Panc1 (cell line): ENCODE data around the gene RAB1B. TPM values are rescaled to one million over a fixed set of nuclear protein-coding genes. Genes with fewer than 3 reads are reported as not detected.

ENCODE experiments used
- ATAC-seq: fragments of 200-7000 bp; cut with Tn5 transposase; 2 replicates; pipeline ENCODE4 v1.9.1; 2020; ENCODE audit warnings: mild to moderate bottlenecking, moderate library complexity
- BruUV-seq: library from RNA; stranded (reverse); fragments of 400-500 nt; replicated peaks from 2 replicates; lab custom pipeline; 2021; lab: Mats Ljungman, UMichigan
- CTCF ChIA-PET: fragments of 300-600 bp; sonication (Branson Sonifier 250); formaldehyde crosslinking; loops from one replicate; lab custom pipeline; 2022; ENCODE audit warnings: antibody characterized with exemption; lab: Charles Lee
- POLR2A ChIA-PET: fragments of 300-600 bp; sonication (Branson Sonifier 250); formaldehyde crosslinking; loops from one replicate; lab custom pipeline; 2022; ENCODE audit warnings: antibody characterized with exemption; lab: Charles Lee
- DNase-seq: peaks from one replicate; pipeline ENCODE4 v3.0.0-alpha.2; 2010; ENCODE audit warnings: low read depth, low spot score
- H3K27ac ChIP-seq: 2 replicates; pipeline ENCODE4 v1.5.1; 2011; ENCODE audit warnings: mild to moderate bottlenecking, low read length, inconsistent platforms
- H3K27me3 ChIP-seq: fragments of 200-500 bp; sonication (Bioruptor generic); 2 replicates; pipeline ENCODE4 v1.6.0; 2014; ENCODE audit warnings: low read length, inconsistent platforms; ENCODE audit not compliant: control insufficient read depth, insufficient read depth
- H3K36me3 ChIP-seq: fragments of 200-500 bp; sonication (Bioruptor generic); 2 replicates; pipeline ENCODE4 v1.5.1; 2014; ENCODE audit warnings: inconsistent platforms, mild to moderate bottlenecking, low read length, moderate library complexity; ENCODE audit not compliant: control insufficient read depth, insufficient read depth
- H3K4me1 ChIP-seq: 2 replicates; pipeline ENCODE4 v1.5.1; 2011; ENCODE audit warnings: inconsistent platforms, mild to moderate bottlenecking, low read length, moderate library complexity; ENCODE audit not compliant: control insufficient read depth, insufficient read depth
- H3K4me3 ChIP-seq, 2 experiments: 2 replicates each; pipeline ENCODE4 v1.5.1; 2011 to 2012; ENCODE audit warnings: low read depth in 2 of 2, low read length in 2 of 2, mild to moderate bottlenecking in 2 of 2, inconsistent platforms in 1 of 2, moderate library complexity in 1 of 2
- H3K9me3 ChIP-seq: fragments of 200-500 bp; sonication (Bioruptor generic); 2 replicates; pipeline ENCODE4 v1.5.1; 2014; ENCODE audit warnings: low read depth, mild to moderate bottlenecking, inconsistent platforms, low read length, moderate library complexity; ENCODE audit not compliant: control insufficient read depth, insufficient read depth
- POLR2AphosphoS5 ChIP-seq: IDR thresholded peaks from 2 replicates; pipeline ENCODE4 v1.6.1; 2012; ENCODE audit warnings: mild to moderate bottlenecking, low read depth, low read length, moderate library complexity
- SIN3A ChIP-seq: IDR thresholded peaks from 2 replicates; pipeline ENCODE4 v1.6.1; 2012; ENCODE audit warnings: low read depth, mild to moderate bottlenecking, low read length, moderate library complexity, borderline replicate concordance; ENCODE audit not compliant: insufficient read depth
- TCF7L2 ChIP-seq: IDR thresholded peaks from 2 replicates; pipeline ENCODE4 v1.6.1; 2011; ENCODE audit warnings: mild to moderate bottlenecking, low read depth, low read length, inconsistent platforms
- in situ Hi-C: cut with HindIII; loops from 2 replicates; pipeline ENCODE4 v1.10.0; 2016; ENCODE audit warnings: low sequenced_read_pairs, low pct_unique_long_range_greater_than_20kb
- intact Hi-C: fragments of 100-400 bp; cut with micrococcal nuclease; formaldehyde crosslinking; loops from one replicate; pipeline ENCODE4 v1.10.0; 2022; ENCODE audit not compliant: unreplicated experiment
- total RNA-seq: library from RNA; stranded (reverse); gene quantifications from one replicate; pipeline ENCODE4 v1.2.1, GENCODE V29; 2021; ENCODE audit not compliant: unreplicated experiment
- TF ChIP-seq, protein P1 (sequence below), 2 experiments: IDR thresholded peaks; 2 replicates each; pipeline ENCODE4 v1.6.1; 2011 to 2012; ENCODE audit warnings: low read depth in 2 of 2, control low read depth in 1 of 2, low read length in 1 of 2, mild to moderate bottlenecking in 1 of 2, moderate library complexity in 1 of 2; ENCODE audit not compliant: insufficient read depth in 1 of 2
- TF ChIP-seq, protein P2 (sequence below): fragments of 450-650 bp; IDR thresholded peaks from 2 replicates; pipeline ENCODE4 v1.5.1; 2017; ENCODE audit warnings: mild to moderate bottlenecking

RAB1B gene
- total RNA-seq, 1 experiment from 2014 or later = 256 TPM

DNA sequence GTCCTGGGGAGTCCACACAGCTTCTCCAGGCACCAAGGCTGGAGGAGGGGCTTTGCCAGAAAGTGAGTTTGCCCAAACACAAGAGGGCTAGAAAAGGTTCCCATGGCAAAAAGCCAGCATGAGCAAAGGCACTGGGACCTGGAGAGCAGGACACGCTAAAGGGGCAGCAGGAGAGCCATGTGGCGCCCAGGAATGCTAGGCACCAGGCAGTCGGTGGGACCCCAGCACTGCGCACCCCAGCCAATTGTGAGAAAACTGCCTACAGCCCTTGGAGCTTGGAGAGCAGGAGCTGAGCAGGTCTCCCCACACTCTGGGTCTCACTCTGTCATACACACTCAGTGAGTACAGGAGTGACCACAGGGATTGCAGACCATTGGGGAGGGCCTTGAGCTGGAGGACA lies 5.2 kb upstream of the RAB1B start:
- peaks cover 16% of the 10 kb centered on the region for H3K4me1 ChIP-seq
- TF ChIP-seq, protein P1, sequence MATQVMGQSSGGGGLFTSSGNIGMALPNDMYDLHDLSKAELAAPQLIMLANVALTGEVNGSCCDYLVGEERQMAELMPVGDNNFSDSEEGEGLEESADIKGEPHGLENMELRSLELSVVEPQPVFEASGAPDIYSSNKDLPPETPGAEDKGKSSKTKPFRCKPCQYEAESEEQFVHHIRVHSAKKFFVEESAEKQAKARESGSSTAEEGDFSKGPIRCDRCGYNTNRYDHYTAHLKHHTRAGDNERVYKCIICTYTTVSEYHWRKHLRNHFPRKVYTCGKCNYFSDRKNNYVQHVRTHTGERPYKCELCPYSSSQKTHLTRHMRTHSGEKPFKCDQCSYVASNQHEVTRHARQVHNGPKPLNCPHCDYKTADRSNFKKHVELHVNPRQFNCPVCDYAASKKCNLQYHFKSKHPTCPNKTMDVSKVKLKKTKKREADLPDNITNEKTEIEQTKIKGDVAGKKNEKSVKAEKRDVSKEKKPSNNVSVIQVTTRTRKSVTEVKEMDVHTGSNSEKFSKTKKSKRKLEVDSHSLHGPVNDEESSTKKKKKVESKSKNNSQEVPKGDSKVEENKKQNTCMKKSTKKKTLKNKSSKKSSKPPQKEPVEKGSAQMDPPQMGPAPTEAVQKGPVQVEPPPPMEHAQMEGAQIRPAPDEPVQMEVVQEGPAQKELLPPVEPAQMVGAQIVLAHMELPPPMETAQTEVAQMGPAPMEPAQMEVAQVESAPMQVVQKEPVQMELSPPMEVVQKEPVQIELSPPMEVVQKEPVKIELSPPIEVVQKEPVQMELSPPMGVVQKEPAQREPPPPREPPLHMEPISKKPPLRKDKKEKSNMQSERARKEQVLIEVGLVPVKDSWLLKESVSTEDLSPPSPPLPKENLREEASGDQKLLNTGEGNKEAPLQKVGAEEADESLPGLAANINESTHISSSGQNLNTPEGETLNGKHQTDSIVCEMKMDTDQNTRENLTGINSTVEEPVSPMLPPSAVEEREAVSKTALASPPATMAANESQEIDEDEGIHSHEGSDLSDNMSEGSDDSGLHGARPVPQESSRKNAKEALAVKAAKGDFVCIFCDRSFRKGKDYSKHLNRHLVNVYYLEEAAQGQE (IDR thresholded peaks at IDR 0.05; ENCODE audit: insufficient read depth in 1 of 2, low read depth in 2 of 2, low read length in 1 of 2) = no peak
- TF ChIP-seq TCF7L2 (no peak), POLR2AphosphoS5 (no peak), SIN3A (no peak)
- TF ChIP-seq, protein P2, sequence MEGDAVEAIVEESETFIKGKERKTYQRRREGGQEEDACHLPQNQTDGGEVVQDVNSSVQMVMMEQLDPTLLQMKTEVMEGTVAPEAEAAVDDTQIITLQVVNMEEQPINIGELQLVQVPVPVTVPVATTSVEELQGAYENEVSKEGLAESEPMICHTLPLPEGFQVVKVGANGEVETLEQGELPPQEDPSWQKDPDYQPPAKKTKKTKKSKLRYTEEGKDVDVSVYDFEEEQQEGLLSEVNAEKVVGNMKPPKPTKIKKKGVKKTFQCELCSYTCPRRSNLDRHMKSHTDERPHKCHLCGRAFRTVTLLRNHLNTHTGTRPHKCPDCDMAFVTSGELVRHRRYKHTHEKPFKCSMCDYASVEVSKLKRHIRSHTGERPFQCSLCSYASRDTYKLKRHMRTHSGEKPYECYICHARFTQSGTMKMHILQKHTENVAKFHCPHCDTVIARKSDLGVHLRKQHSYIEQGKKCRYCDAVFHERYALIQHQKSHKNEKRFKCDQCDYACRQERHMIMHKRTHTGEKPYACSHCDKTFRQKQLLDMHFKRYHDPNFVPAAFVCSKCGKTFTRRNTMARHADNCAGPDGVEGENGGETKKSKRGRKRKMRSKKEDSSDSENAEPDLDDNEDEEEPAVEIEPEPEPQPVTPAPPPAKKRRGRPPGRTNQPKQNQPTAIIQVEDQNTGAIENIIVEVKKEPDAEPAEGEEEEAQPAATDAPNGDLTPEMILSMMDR = no peak
- in situ Hi-C loops = no loop called here
- H3K27ac ChIP-seq = no peak overlapping the region
- no peaks in the 10 kb centered on the region for H3K27me3 ChIP-seq
- intact Hi-C loops = no loop called here
- ATAC-seq (no peak), DNase-seq (no peak)
- no TSS peak for BruUV-seq
- no peaks in the 10 kb centered on the region for H3K9me3 ChIP-seq
- CTCF ChIA-PET = no interaction called here
- POLR2A ChIA-PET = no interaction called here
- H3K36me3 ChIP-seq = 0 out of 2 replicates have a peak, but pooled peaks cover 4% of the 10 kb centered on the region
- H3K4me3 ChIP-seq = no peak overlapping the region

DNA sequence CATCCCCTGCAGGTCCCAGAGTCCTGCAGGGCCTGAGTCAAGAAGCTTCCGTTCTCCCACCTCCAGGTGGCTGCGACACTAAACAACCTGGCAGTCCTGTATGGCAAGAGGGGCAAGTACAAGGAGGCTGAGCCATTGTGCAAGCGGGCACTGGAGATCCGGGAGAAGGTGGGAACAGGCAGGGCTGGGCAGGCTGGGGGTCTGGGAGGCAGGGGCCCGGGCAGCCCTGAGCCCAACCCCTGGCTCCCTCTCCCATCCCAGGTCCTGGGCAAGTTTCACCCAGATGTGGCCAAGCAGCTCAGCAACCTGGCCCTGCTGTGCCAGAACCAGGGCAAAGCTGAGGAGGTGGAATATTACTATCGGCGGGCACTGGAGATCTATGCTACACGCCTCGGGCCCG lies 4.7 kb upstream of the RAB1B start:
- H3K36me3 ChIP-seq = 0 out of 2 replicates have a peak, but pooled peaks cover 4% of the 10 kb centered on the region
- no TSS peak for BruUV-seq
- POLR2A ChIA-PET = no interaction called here
- H3K4me3 ChIP-seq = no peak overlapping the region
- no peaks in the 10 kb centered on the region for H3K9me3 ChIP-seq
- in situ Hi-C loops = no loop called here
- peaks cover 14% of the 10 kb centered on the region for H3K4me1 ChIP-seq
- no peak for DNase-seq
- CTCF ChIA-PET = no interaction called here
- H3K27me3 ChIP-seq = no peaks in the 10 kb centered on the region
- TF ChIP-seq POLR2AphosphoS5 (no peak), TCF7L2 (no peak)
- TF ChIP-seq, protein P1 (IDR thresholded peaks at IDR 0.05; ENCODE audit: insufficient read depth in 1 of 2, low read depth in 2 of 2, low read length in 1 of 2) = no peak
- no peak for ATAC-seq
- no peak overlapping the region for H3K27ac ChIP-seq
- intact Hi-C loops = no loop called here
